WTC11 (cell line): ENCODE results near the gene INPPL1. TPM values are rescaled to one million over a fixed set of nuclear protein-coding genes. Genes with fewer than 3 reads are reported as not detected.

ENCODE experiments used
- ATAC-seq: fragments of 200-7000 bp; cut with Tn5 transposase; 2 replicates; pipeline ENCODE4 v1.10.0; 2021; ENCODE audit warnings: mild to moderate bottlenecking, moderate library complexity
- CTCF ChIA-PET: fragments of 300-600 bp; sonication (Branson Sonifier 250); formaldehyde crosslinking; loops from one replicate; lab custom pipeline; 2021; ENCODE audit warnings: antibody characterized with exemption; lab: Charles Lee
- POLR2A ChIA-PET: fragments of 350-600 bp; sonication (Branson Sonifier 250); formaldehyde crosslinking; loops from one replicate; lab custom pipeline; 2021; ENCODE audit warnings: antibody characterized with exemption; lab: Charles Lee
- DNase-seq: peaks from one replicate; pipeline ENCODE4 v3.0.0; 2021; ENCODE audit warnings: low spot score
- H3K27ac Mint-ChIP-seq: 2 replicates; pipeline ENCODE4 v1.8.0; 2021; ENCODE audit warnings: mixed read lengths
- H3K27me3 Mint-ChIP-seq: 2 replicates; pipeline ENCODE4 v1.8.0; 2021; ENCODE audit warnings: low read depth, mild to moderate bottlenecking, moderate library complexity, mixed read lengths
- H3K36me3 Mint-ChIP-seq: 2 replicates; pipeline ENCODE4 v1.8.0; 2021; ENCODE audit warnings: mixed read lengths
- H3K4me1 Mint-ChIP-seq: 2 replicates; pipeline ENCODE4 v1.8.0; 2022; ENCODE audit warnings: mixed read lengths
- H3K4me3 Mint-ChIP-seq: 2 replicates; pipeline ENCODE4 v1.8.0; 2021; ENCODE audit warnings: mild to moderate bottlenecking, moderate library complexity, mixed read lengths
- H3K9me3 Mint-ChIP-seq: 2 replicates; pipeline ENCODE4 v1.8.0; 2021; ENCODE audit warnings: mixed read lengths
- CBFB ChIP-seq: sonication (generic); formaldehyde crosslinking; IDR thresholded peaks from 2 replicates; pipeline ENCODE4 v1.8.1; 2022; ENCODE audit warnings: mild to moderate bottlenecking, low read depth, missing genetic modification reagents
- CDX4 ChIP-seq: fragments of 250-450 bp; sonication (Bioruptor Pico); IDR thresholded peaks from 2 replicates; pipeline ENCODE4 v1.9.0; 2021; ENCODE audit warnings: moderate library complexity, mild to moderate bottlenecking, inconsistent platforms, borderline replicate concordance
- ELF4 ChIP-seq: sonication (generic); formaldehyde crosslinking; IDR thresholded peaks from 2 replicates; pipeline ENCODE4 v1.8.1; 2022; ENCODE audit warnings: low read depth, mild to moderate bottlenecking, moderate library complexity, missing genetic modification reagents
- HMGXB4 ChIP-seq: sonication (generic); formaldehyde crosslinking; IDR thresholded peaks from 2 replicates; pipeline ENCODE4 v1.8.1; 2023; ENCODE audit warnings: mild to moderate bottlenecking, moderate library complexity, missing genetic modification reagents
- JAZF1 ChIP-seq: fragments of 250-450 bp; sonication (Bioruptor Pico); IDR thresholded peaks from 2 replicates; pipeline ENCODE4 v1.9.0; 2021; ENCODE audit warnings: moderate library complexity, mild to moderate bottlenecking, inconsistent platforms
- MAX ChIP-seq: sonication (generic); formaldehyde crosslinking; IDR thresholded peaks from 2 replicates; pipeline ENCODE4 v1.8.0; 2022; ENCODE audit warnings: mild to moderate bottlenecking, missing genetic modification reagents
- MYBL2 ChIP-seq: sonication (generic); formaldehyde crosslinking; IDR thresholded peaks from 2 replicates; pipeline ENCODE4 v1.8.1; 2023; ENCODE audit warnings: mild to moderate bottlenecking, moderate library complexity, missing genetic modification reagents
- NFYB ChIP-seq: sonication (generic); formaldehyde crosslinking; conservative IDR thresholded peaks from 2 replicates; pipeline ENCODE4 v1.8.0; 2022; ENCODE audit warnings: low read depth, missing genetic modification reagents
- NR1H2 ChIP-seq: sonication (generic); formaldehyde crosslinking; IDR thresholded peaks from 2 replicates; pipeline ENCODE4 v1.9.0; 2021; ENCODE audit warnings: mild to moderate bottlenecking, moderate library complexity, missing genetic modification reagents
- PRDM15 ChIP-seq: sonication (generic); formaldehyde crosslinking; IDR thresholded peaks from 2 replicates; pipeline ENCODE4 v1.8.0; 2022; ENCODE audit warnings: missing genetic modification reagents
- RELA ChIP-seq: sonication (generic); formaldehyde crosslinking; IDR thresholded peaks from 2 replicates; pipeline ENCODE4 v1.8.1; 2022; ENCODE audit warnings: missing genetic modification reagents, mild to moderate bottlenecking, borderline replicate concordance
- RORB ChIP-seq: fragments of 250-450 bp; sonication (Bioruptor Pico); IDR thresholded peaks from 2 replicates; pipeline ENCODE4 v1.9.0; 2021; ENCODE audit warnings: mild to moderate bottlenecking
- TEAD1 ChIP-seq: sonication (generic); formaldehyde crosslinking; IDR thresholded peaks from 2 replicates; pipeline ENCODE4 v1.8.0; 2022; ENCODE audit warnings: mild to moderate bottlenecking, missing genetic modification reagents
- ZNF423 ChIP-seq: fragments of 250-450 bp; sonication (Bioruptor Pico); IDR thresholded peaks from 2 replicates; pipeline ENCODE4 v2.1.2; 2022; ENCODE audit warnings: mild to moderate bottlenecking, moderate library complexity
- ZNF425 ChIP-seq: fragments of 250-450 bp; sonication (Bioruptor Pico); conservative IDR thresholded peaks from 2 replicates; pipeline ENCODE4 v1.9.0; 2021; ENCODE audit warnings: mild to moderate bottlenecking
- total RNA-seq: library from RNA; stranded (reverse); gene quantifications from 3 replicates; pipeline ENCODE4 v1.2.3, GENCODE V29; 2021

Gene INPPL1
- total RNA-seq, 1 experiment from 2014 or later = 136 TPM

DNA sequence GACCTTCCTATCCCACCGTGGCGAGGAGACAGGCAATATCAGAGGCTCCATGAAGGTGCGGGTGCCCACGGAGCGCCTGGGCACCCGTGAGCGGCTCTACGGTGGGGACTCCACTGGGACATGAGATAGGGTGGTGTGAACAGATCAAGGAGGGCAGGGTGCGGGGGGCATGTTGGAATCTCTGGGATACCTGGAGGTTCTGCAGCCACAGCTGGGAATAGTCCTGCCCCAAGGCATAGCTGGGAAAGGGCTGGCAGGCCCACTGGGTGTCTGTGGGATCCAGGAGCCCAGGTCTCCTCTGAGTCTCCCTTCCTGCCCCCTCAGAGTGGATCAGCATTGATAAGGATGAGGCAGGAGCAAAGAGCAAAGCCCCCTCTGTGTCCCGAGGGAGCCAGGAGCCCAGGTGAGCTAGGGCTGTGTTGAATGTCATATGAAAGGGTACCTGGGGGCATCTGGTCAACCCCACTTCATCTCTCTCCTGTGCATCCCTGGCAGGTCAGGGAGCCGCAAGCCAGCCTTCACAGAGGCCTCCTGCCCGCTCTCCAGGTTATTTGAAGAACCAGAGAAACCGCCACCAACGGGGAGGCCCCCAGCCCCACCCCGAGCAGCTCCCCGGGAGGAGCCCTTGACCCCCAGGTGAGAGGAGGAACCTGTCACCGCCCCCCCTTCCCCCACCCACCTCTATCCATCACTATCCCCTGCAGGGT, 10.9 kb downstream of the INPPL1 start (continued):
- no peak for TF ChIP-seq ZNF425
- TF ChIP-seq ELF4 (CRISPR knock-in tag) = no peak
- no peak for TF ChIP-seq PRDM15 (CRISPR knock-in tag)
- TF ChIP-seq ZNF423 = no peak

GRCh38 chr11:72236083-72236697, 11.6 kb downstream of the INPPL1 start:
- no peak for TF ChIP-seq MYBL2
- no peak for TF ChIP-seq CDX4
- no peak for TF ChIP-seq MAX (CRISPR knock-in tag)
- TF ChIP-seq TEAD1 = no peak
- no peak for TF ChIP-seq JAZF1 (CRISPR knock-in tag)
- TF ChIP-seq NR1H2 (CRISPR knock-in tag) = no peak
- TF ChIP-seq NFYB (CRISPR knock-in tag) = no peak
- no peak for TF ChIP-seq RELA (CRISPR knock-in tag)
- no peak for TF ChIP-seq HMGXB4 (CRISPR knock-in tag)
- TF ChIP-seq RORB (CRISPR knock-in tag) = no peak
- TF ChIP-seq CBFB = no peak
- POLR2A ChIA-PET = interaction anchor here (5.7 kb wide), 1 partner anchor 12 kb away, joined by 37 read pairs; the partner anchor contains the start of gene INPPL1
- Mint-ChIP-seq H3K4me3 (no peak overlapping the region), H3K9me3 (no peaks in the 10 kb centered on the region), H3K4me1 (peaks cover 27% of the 10 kb centered on the region), H3K36me3 (peaks cover 38% of the 10 kb centered on the region), H3K27me3 (peaks cover 27% of the 10 kb centered on the region), H3K27ac (no peak overlapping the region)
- CTCF ChIA-PET = interaction anchor here (0.7 to 4.8 kb wide), 6 partner anchors 11 to 235 kb away, joined by 5 to 123 read pairs (median 25); partner anchors contain the start of gene INPPL1
- DNase-seq = no peak
- no peak for ATAC-seq
